GM18499 (cell line): ENCODE measurements around the gene NPY1R.
A peak's percentile ranks its signal among the peaks of the same experiment; 100 is the strongest.

Source experiments
- ATAC-seq: cut with Tn5 transposase; IDR thresholded peaks from one replicate; pipeline ENCODE4 v1.9.1; 2021; ENCODE audit warnings: moderate number of reproducible peaks; ENCODE audit not compliant: insufficient read depth, unreplicated experiment

The NPY1R gene

GRCh38 chr4:163332526-163333406 lies at the start of gene NPY1R:
Gene NPY1R (minus strand): TSS chr4:163332596. CDS start chr4:163326554, 6,042 bp downstream.
- ATAC-seq: peak; percentile 73

GRCh38 chr4:163380703-163381102 lies 48.3 kb upstream of the NPY1R start:
- no peak for ATAC-seq

- no peak for ATAC-seq
Measured at GRCh38 chr4:163378661-163379060, 46.3 kb upstream of the NPY1R start.

GRCh38 chr4:163372029-163372428 lies 39.6 kb upstream of the NPY1R start:
- no peak for ATAC-seq

GRCh38 chr4:163367651-163368050 lies 35.3 kb upstream of the NPY1R start:
- ATAC-seq: no peak

- ATAC-seq: no peak
Measured at GRCh38 chr4:163356104-163356503, 23.7 kb upstream of the NPY1R start.

GRCh38 chr4:163353054-163353453 lies 20.7 kb upstream of the NPY1R start:
- ATAC-seq: no peak

- no peak for ATAC-seq
Measured at GRCh38 chr4:163350672-163351071, 18.3 kb upstream of the NPY1R start.

GRCh38 chr4:163344147-163345125 lies 12.0 kb upstream of the NPY1R start:
- ATAC-seq: no peak

- no peak for ATAC-seq
Measured at GRCh38 chr4:163343604-163344146, 11.3 kb upstream of the NPY1R start, which contains the start of gene NPY5R. Gene NPY5R (plus strand): TSS chr4:163343892. CDS start chr4:163350274, 6,382 bp downstream.

GRCh38 chr4:163335384-163335783 lies 3.0 kb upstream of the NPY1R start:
- no peak for ATAC-seq

- no peak for ATAC-seq
Measured at GRCh38 chr4:163331629-163332376, 593 bp downstream of the NPY1R start.

- no peak for ATAC-seq
Measured at GRCh38 chr4:163330916-163331628, 1.3 kb downstream of the NPY1R start.

GRCh38 chr4:163317110-163317509 lies 15.3 kb downstream of the NPY1R start:
- no peak for ATAC-seq

GRCh38 chr4:163309466-163309865 lies 22.9 kb downstream of the NPY1R start:
- no peak for ATAC-seq

GRCh38 chr4:163303069-163303468 lies 29.3 kb downstream of the NPY1R start:
- no peak for ATAC-seq

- ATAC-seq: no peak
Measured at GRCh38 chr4:163300445-163300844, 32.0 kb downstream of the NPY1R start.

- no peak for ATAC-seq
Measured at GRCh38 chr4:163295138-163295537, 37.3 kb downstream of the NPY1R start.

GRCh38 chr4:163284304-163284703 lies 48.1 kb downstream of the NPY1R start:
- ATAC-seq: no peak
